HCT116 (cell line): ENCODE measurements around the gene CD164. TPM values are rescaled to one million over a fixed set of nuclear protein-coding genes. Genes with fewer than 3 reads are reported as not detected.

Experiments used
- ATAC-seq: fragments of 200-7000 bp; cut with Tn5 transposase; 2 replicates; pipeline ENCODE4 v1.9.1; 2020; ENCODE audit warnings: mild to moderate bottlenecking, moderate library complexity
- BruUV-seq: library from RNA; stranded (reverse); fragments of 400-500 nt; replicated peaks from 2 replicates; lab custom pipeline; 2021; lab: Mats Ljungman, UMichigan
- CTCF ChIA-PET: fragments of 300-600 bp; sonication (Branson Sonifier 250); formaldehyde crosslinking; loops from one replicate; lab custom pipeline; 2021; ENCODE audit warnings: antibody characterized with exemption; lab: Charles Lee
- POLR2A ChIA-PET: fragments of 300-600, 350-600 bp; sonication (Branson Sonifier 250); formaldehyde crosslinking; loops from one replicate; lab custom pipeline; 2021; ENCODE audit warnings: antibody characterized with exemption; lab: Charles Lee
- RAD21 ChIA-PET, 2 experiments: fragments of 300-600 bp; sonication (Branson Sonifier 250); formaldehyde crosslinking; loops; one replicate each; lab custom pipeline; 2023; ENCODE audit warnings: low total read pairs in 2 of 2; ENCODE audit not compliant: uncharacterized antibody in 2 of 2, unreplicated experiment in 2 of 2, low non-redundant PET in 1 of 2; lab: Charles Lee
- DNase-seq: peaks from one replicate; pipeline ENCODE4 v3.0.0-alpha.2; 2010; ENCODE audit warnings: low read depth, low spot score
- H2AFZ ChIP-seq: fragments of 200-600 bp; shearing (Covaris generic), sonication (generic); 2 replicates; pipeline ENCODE4 v1.6.1; 2017; ENCODE audit warnings: low read depth, mixed run types, mixed read lengths, antibody characterized with exemption, low read length; ENCODE audit not compliant: poor library complexity, severe bottlenecking
- H3K27ac ChIP-seq: 2 replicates; pipeline ENCODE4 v1.5.1; 2012; ENCODE audit warnings: low read depth, low read length
- H3K27me3 ChIP-seq: fragments of 200-600 bp; sonication (generic); 2 replicates; pipeline ENCODE4 v1.6.1; 2016; ENCODE audit warnings: mixed run types, low read length, mixed read lengths; ENCODE audit not compliant: insufficient read depth
- H3K36me3 ChIP-seq, 2 experiments: fragments of 200-500 bp in 1 of 2; fragments of 200-600 bp in 1 of 2; sonication (Bioruptor generic) in 1 of 2; sonication (generic) in 1 of 2; 2 replicates each; pipeline versions ENCODE4 v1.5.1 to v1.6.1; 2014 to 2016; ENCODE audit warnings: low read length in 2 of 2, inconsistent platforms in 1 of 2, mixed read lengths in 1 of 2, mixed run types in 1 of 2; ENCODE audit not compliant: insufficient read depth in 2 of 2, control insufficient read depth in 1 of 2
- H3K4me1 ChIP-seq, 2 experiments: fragments of 200-600 bp in 1 of 2; sonication (generic) in 1 of 2; 2 replicates each; pipeline versions ENCODE4 v1.5.1 to v1.6.1; 2012 to 2017; ENCODE audit warnings: low read length in 2 of 2, inconsistent platforms in 1 of 2, mild to moderate bottlenecking in 1 of 2, mixed read lengths in 1 of 2, mixed run types in 1 of 2, moderate library complexity in 1 of 2; ENCODE audit not compliant: insufficient read depth in 2 of 2, control insufficient read depth in 1 of 2
- H3K4me2 ChIP-seq: fragments of 200-600 bp; sonication (generic); 2 replicates; pipeline ENCODE4 v1.6.1; 2017; ENCODE audit warnings: mixed run types, low read length, mixed read lengths
- H3K4me3 ChIP-seq, 2 experiments: fragments of 200-600 bp in 1 of 2; sonication (generic) in 1 of 2; replicated peaks in 1 of 2; 2 replicates each; pipeline ENCODE4 v1.5.1; 2011 to 2016; ENCODE audit warnings: low read length in 2 of 2, control low read depth in 1 of 2, low read depth in 1 of 2, mild to moderate bottlenecking in 1 of 2, mixed read lengths in 1 of 2, mixed run types in 1 of 2
- H3K79me2 ChIP-seq: fragments of 200-600 bp; sonication (generic); 2 replicates; pipeline ENCODE4 v1.6.1; 2017; ENCODE audit warnings: mild to moderate bottlenecking, mixed run types, low read length, moderate library complexity, mixed read lengths; ENCODE audit not compliant: insufficient read depth
- H3K9ac ChIP-seq: fragments of 200-600 bp; sonication (generic); 2 replicates; pipeline ENCODE4 v1.6.1; 2016; ENCODE audit warnings: low read length, mixed read lengths
- H3K9me2 ChIP-seq: fragments of 200-600 bp; sonication (generic), shearing (Covaris generic); 2 replicates; pipeline ENCODE4 v1.6.1; 2017; ENCODE audit warnings: mixed run types, mild to moderate bottlenecking, moderate library complexity; ENCODE audit not compliant: insufficient read depth
- H3K9me3 ChIP-seq, 2 experiments: fragments of 200-500 bp in 1 of 2; fragments of 200-600 bp in 1 of 2; sonication (Bioruptor generic) in 1 of 2; sonication (generic) in 1 of 2; 2 replicates each; pipeline ENCODE4 v1.6.1; 2014 to 2017; ENCODE audit warnings: low read length in 2 of 2, mixed read lengths in 2 of 2, inconsistent platforms in 1 of 2, low read depth in 1 of 2, mild to moderate bottlenecking in 1 of 2, mixed run types in 1 of 2, moderate library complexity in 1 of 2; ENCODE audit not compliant: control insufficient read depth in 1 of 2, insufficient read depth in 1 of 2
- H4K20me1 ChIP-seq: fragments of 200-600 bp; sonication (generic), shearing (Covaris generic); 2 replicates; pipeline ENCODE4 v1.6.1; 2017; ENCODE audit warnings: mixed run types, mild to moderate bottlenecking, moderate library complexity; ENCODE audit not compliant: insufficient read depth
- CBX3 ChIP-seq: IDR thresholded peaks from 2 replicates; pipeline ENCODE4 v1.6.1; 2012; ENCODE audit warnings: low read depth
- EGR1 ChIP-seq: IDR thresholded peaks from 2 replicates; pipeline ENCODE4 v1.6.1; 2012; ENCODE audit warnings: low read depth
- EZH2phosphoT487 ChIP-seq: fragments of 200-600 bp; IDR thresholded peaks from 2 replicates; pipeline ENCODE4 v1.6.1; 2018; ENCODE audit warnings: antibody characterized with exemption, borderline replicate concordance
- JUND ChIP-seq: IDR thresholded peaks from 2 replicates; pipeline ENCODE4 v1.6.1; 2012
- POLR2A ChIP-seq: IDR thresholded peaks from 2 replicates; pipeline ENCODE4 v1.7.0; 2011; ENCODE audit warnings: borderline replicate concordance; ENCODE audit not compliant: insufficient read depth, insufficient read length; ENCODE audit errors: extremely low read depth
- POLR2AphosphoS5 ChIP-seq: IDR thresholded peaks from 2 replicates; pipeline ENCODE4 v1.6.1; 2011; ENCODE audit warnings: mild to moderate bottlenecking, low read depth, low read length, moderate library complexity
- RAD21 ChIP-seq: IDR thresholded peaks from 2 replicates; pipeline ENCODE4 v1.6.1; 2012; ENCODE audit warnings: low read depth, mild to moderate bottlenecking
- SIN3A ChIP-seq: IDR thresholded peaks from 2 replicates; pipeline ENCODE4 v1.6.1; 2012; ENCODE audit warnings: low read depth
- SP1 ChIP-seq: IDR thresholded peaks from 2 replicates; pipeline ENCODE4 v1.6.1; 2012; ENCODE audit warnings: low read depth
- SRF ChIP-seq: IDR thresholded peaks from 2 replicates; pipeline ENCODE4 v1.6.1; 2012; ENCODE audit warnings: low read depth
- TCF7L2 ChIP-seq: IDR thresholded peaks from 2 replicates; pipeline ENCODE4 v1.7.0; 2011; ENCODE audit warnings: borderline replicate concordance, inconsistent platforms; ENCODE audit not compliant: insufficient read depth, insufficient read length; ENCODE audit errors: extremely low read depth
- YY1 ChIP-seq: IDR thresholded peaks from 2 replicates; pipeline ENCODE4 v1.6.1; 2011; ENCODE audit warnings: low read length, low read depth, moderate library complexity, mild to moderate bottlenecking; ENCODE audit not compliant: insufficient replicate concordance; ENCODE audit errors: extremely low read depth
- ZFX ChIP-seq: fragments of 450-650 bp; IDR thresholded peaks from 2 replicates; pipeline ENCODE4 v1.6.1; 2017
- ZNF274 ChIP-seq: fragments of 200-500 bp; sonication (Bioruptor generic); IDR thresholded peaks from 2 replicates; pipeline ENCODE4 v1.6.1; 2014; ENCODE audit warnings: mild to moderate bottlenecking, low read depth, low read length, inconsistent platforms
- intact Hi-C: fragments of 100-400 bp; cut with micrococcal nuclease; formaldehyde crosslinking; loops from 2 replicates; pipeline ENCODE4 v1.10.0; 2022
- total RNA-seq: library from RNA; stranded (reverse); gene quantifications from one replicate; pipeline ENCODE4 v1.2.1, GENCODE V29; 2021; ENCODE audit not compliant: unreplicated experiment
- TF ChIP-seq, protein P1 (sequence below): IDR thresholded peaks from 2 replicates; pipeline ENCODE4 v1.6.1; 2011; ENCODE audit warnings: mild to moderate bottlenecking, low read length, moderate library complexity; ENCODE audit not compliant: insufficient replicate concordance; ENCODE audit errors: extremely low read depth
- TF ChIP-seq, protein P2 (sequence below): IDR thresholded peaks from 2 replicates; pipeline ENCODE4 v1.6.1; 2012; ENCODE audit warnings: low read depth
- TF ChIP-seq, protein P3 (sequence below): IDR thresholded peaks from 2 replicates; pipeline ENCODE4 v1.6.1; 2012
- TF ChIP-seq, protein P4 (sequence below): IDR thresholded peaks from 2 replicates; pipeline ENCODE4 v1.6.1; 2012

CD164 gene
- total RNA-seq, 1 experiment from 2014 or later: 171 TPM

DNA sequence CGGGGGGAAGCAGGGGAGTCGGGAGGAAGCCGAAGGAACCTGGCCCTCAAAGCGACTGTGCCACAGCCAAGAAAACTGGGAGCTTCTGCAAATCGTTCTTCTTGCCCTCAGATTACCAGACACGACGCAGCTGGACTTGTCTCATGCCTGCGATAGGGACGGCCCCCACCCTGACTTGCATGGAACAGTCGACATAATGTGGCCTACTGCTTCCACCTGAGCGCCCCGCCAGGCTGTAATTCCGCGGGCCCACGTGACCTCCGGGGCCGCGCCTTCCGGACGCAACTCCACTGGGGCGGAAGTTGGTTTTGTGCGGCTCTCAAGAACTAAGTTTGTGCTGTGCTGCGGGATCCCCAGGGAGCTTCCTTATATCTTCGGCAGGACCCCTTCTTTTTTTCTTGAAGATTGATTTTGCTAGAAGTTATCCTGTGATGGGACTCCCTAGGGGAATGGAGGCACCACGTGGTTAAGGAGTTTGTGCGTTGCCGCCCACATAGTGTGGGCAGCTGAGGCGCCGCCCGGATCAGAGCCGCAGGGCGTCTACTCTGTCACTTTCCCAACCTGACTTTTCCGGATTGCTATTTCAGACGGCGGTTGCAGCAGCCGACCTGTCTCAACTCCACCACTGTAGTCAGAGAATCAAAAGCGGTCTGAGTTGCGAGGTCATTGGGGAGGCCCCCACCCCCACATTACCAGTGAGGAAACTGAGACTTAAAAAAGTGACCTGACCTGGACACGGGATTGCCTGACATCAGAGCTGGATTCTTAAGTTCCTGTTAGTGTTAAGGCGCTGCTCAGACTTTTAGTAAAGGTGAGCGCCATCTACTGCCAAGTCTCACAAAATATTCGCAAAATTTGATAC is 540 bp upstream of the CD164 start:
- intact Hi-C loops: loop anchor here (1.0 to 5.0 kb wide), 3 partner anchors 195 to 821 kb away; partner anchors contain the start of genes CEP57L1, FOXO3 and SESN1
- ATAC-seq: peak; percentile 84
- ChIA-PET CTCF (interaction anchor here (0.8 to 4.9 kb wide), 7 partner anchors 9 to 288 kb away, joined by 3 to 56 read pairs (median 4); partner anchors contain the start of gene SESN1), POLR2A (interaction anchor here (0.9 to 1.8 kb wide), 4 partner anchors 10 to 288 kb away, joined by 3 to 14 read pairs (median 5); partner anchors contain the start of gene SESN1), RAD21 (interaction anchor here (0.9 to 2.1 kb wide), 3 partner anchors 195 to 199 kb away, joined by 3 to 16 read pairs (median 5); no protein-coding TSS in a partner anchor)
- Histone ChIP-seq H3K4me2 (peak overlapping the region; percentile 94), H3K4me1 (peaks cover 4 to 27% of the 10 kb centered on the region in 2 experiments; a peak in 3 of 4 replicates), H3K9me3 (no peaks in the 10 kb centered on the region), H2AFZ (peak overlapping the region; percentile 51), H3K27ac (peak overlapping the region; percentile 92), H3K79me2 (peaks cover 44% of the 10 kb centered on the region), H3K36me3 (peaks cover 2 to 7% of the 10 kb centered on the region in 2 experiments; a peak in 2 of 4 replicates), H3K4me3 (peak overlapping the region; percentile 75 to 80), H3K9me2 (no peaks in the 10 kb centered on the region), H3K27me3 (no peaks in the 10 kb centered on the region), H3K9ac (peak overlapping the region; percentile 94), H4K20me1 (0 out of 2 replicates have a peak, but pooled peaks cover 17% of the 10 kb centered on the region)
- DNase-seq: peak; percentile 89
- TSS peak; percentile 91 for BruUV-seq
- peak; percentile 87 for TF ChIP-seq RAD21
- TF ChIP-seq CBX3: no peak; the same call in 1 of the 2 replicates
- TF ChIP-seq POLR2AphosphoS5: peak; percentile 46
- TF ChIP-seq, protein P1, sequence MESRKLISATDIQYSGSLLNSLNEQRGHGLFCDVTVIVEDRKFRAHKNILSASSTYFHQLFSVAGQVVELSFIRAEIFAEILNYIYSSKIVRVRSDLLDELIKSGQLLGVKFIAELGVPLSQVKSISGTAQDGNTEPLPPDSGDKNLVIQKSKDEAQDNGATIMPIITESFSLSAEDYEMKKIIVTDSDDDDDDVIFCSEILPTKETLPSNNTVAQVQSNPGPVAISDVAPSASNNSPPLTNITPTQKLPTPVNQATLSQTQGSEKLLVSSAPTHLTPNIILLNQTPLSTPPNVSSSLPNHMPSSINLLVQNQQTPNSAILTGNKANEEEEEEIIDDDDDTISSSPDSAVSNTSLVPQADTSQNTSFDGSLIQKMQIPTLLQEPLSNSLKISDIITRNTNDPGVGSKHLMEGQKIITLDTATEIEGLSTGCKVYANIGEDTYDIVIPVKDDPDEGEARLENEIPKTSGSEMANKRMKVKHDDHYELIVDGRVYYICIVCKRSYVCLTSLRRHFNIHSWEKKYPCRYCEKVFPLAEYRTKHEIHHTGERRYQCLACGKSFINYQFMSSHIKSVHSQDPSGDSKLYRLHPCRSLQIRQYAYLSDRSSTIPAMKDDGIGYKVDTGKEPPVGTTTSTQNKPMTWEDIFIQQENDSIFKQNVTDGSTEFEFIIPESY: peak; percentile 6
- peak; percentile 83 for TF ChIP-seq EGR1
- TF ChIP-seq SRF: no peak
- TF ChIP-seq TCF7L2: no peak
- peak; percentile 89 for TF ChIP-seq JUND
- TF ChIP-seq SP1: peak; percentile 79
- TF ChIP-seq, protein P2, sequence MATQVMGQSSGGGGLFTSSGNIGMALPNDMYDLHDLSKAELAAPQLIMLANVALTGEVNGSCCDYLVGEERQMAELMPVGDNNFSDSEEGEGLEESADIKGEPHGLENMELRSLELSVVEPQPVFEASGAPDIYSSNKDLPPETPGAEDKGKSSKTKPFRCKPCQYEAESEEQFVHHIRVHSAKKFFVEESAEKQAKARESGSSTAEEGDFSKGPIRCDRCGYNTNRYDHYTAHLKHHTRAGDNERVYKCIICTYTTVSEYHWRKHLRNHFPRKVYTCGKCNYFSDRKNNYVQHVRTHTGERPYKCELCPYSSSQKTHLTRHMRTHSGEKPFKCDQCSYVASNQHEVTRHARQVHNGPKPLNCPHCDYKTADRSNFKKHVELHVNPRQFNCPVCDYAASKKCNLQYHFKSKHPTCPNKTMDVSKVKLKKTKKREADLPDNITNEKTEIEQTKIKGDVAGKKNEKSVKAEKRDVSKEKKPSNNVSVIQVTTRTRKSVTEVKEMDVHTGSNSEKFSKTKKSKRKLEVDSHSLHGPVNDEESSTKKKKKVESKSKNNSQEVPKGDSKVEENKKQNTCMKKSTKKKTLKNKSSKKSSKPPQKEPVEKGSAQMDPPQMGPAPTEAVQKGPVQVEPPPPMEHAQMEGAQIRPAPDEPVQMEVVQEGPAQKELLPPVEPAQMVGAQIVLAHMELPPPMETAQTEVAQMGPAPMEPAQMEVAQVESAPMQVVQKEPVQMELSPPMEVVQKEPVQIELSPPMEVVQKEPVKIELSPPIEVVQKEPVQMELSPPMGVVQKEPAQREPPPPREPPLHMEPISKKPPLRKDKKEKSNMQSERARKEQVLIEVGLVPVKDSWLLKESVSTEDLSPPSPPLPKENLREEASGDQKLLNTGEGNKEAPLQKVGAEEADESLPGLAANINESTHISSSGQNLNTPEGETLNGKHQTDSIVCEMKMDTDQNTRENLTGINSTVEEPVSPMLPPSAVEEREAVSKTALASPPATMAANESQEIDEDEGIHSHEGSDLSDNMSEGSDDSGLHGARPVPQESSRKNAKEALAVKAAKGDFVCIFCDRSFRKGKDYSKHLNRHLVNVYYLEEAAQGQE: no peak
- TF ChIP-seq YY1: peak; percentile 26
- peak; percentile 88 for TF ChIP-seq SIN3A
- no peak for TF ChIP-seq EZH2phosphoT487
- TF ChIP-seq ZFX: no peak
- TF ChIP-seq POLR2A: peak; percentile 16
- TF ChIP-seq ZNF274: no peak
- TF ChIP-seq, protein P3, sequence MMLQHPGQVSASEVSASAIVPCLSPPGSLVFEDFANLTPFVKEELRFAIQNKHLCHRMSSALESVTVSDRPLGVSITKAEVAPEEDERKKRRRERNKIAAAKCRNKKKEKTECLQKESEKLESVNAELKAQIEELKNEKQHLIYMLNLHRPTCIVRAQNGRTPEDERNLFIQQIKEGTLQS: no peak
- TF ChIP-seq, protein P4, sequence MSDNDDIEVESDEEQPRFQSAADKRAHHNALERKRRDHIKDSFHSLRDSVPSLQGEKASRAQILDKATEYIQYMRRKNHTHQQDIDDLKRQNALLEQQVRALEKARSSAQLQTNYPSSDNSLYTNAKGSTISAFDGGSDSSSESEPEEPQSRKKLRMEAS: peak; percentile 89
